HL-60/S4 (cell line): ENCODE results near the gene CCIN.

Source experiments
- in situ Hi-C: fragments of 300-500 bp; cut with MboI; formaldehyde crosslinking; loops from 2 replicates; pipeline ENCODE4 v1.14.3; 2022; ENCODE audit warnings: low sequenced_read_pairs

The CCIN gene

GRCh38 chr9:36169166-36169565, at the start of gene CCIN:
Gene CCIN (plus strand): TSS chr9:36169388. CDS start chr9:36169503, 115 bp downstream.
- in situ Hi-C loops = no loop called here

- in situ Hi-C loops = no loop called here
Measured at GRCh38 chr9:36119476-36119875, 49.7 kb upstream of the CCIN start.

- in situ Hi-C loops = no loop called here
Measured at GRCh38 chr9:36120705-36121104, 48.5 kb upstream of the CCIN start.

GRCh38 chr9:36121971-36122370, 47.2 kb upstream of the CCIN start:
- in situ Hi-C loops = no loop called here

- in situ Hi-C loops = no loop called here
Measured at GRCh38 chr9:36123515-36123914, 45.7 kb upstream of the CCIN start.

- in situ Hi-C loops = loop anchor here (25.0 kb wide), 1 partner anchor 513 kb away; the partner anchor contains the start of genes CD72 and TESK1
Measured at GRCh38 chr9:36125062-36125855, 43.9 kb upstream of the CCIN start.

GRCh38 chr9:36126016-36126730, 43.0 kb upstream of the CCIN start:
- in situ Hi-C loops = loop anchor here (25.0 kb wide), 1 partner anchor 514 kb away; the partner anchor contains the start of genes CD72 and TESK1

- in situ Hi-C loops = loop anchor here (25.0 kb wide), 1 partner anchor 515 kb away; the partner anchor contains the start of genes CD72 and TESK1
Measured at GRCh38 chr9:36127652-36128244, 41.4 kb upstream of the CCIN start.

- in situ Hi-C loops = loop anchor here (25.0 kb wide), 1 partner anchor 516 kb away; the partner anchor contains the start of genes CD72 and TESK1
Measured at GRCh38 chr9:36128349-36128748, 40.8 kb upstream of the CCIN start.

- in situ Hi-C loops = loop anchor here (25.0 kb wide), 1 partner anchor 517 kb away; the partner anchor contains the start of genes CD72 and TESK1
Measured at GRCh38 chr9:36129139-36129538, 40.0 kb upstream of the CCIN start.

- in situ Hi-C loops = loop anchor here (25.0 kb wide), 1 partner anchor 519 kb away; the partner anchor contains the start of genes CD72 and TESK1
Measured at GRCh38 chr9:36131666-36132065, 37.5 kb upstream of the CCIN start.

- in situ Hi-C loops = loop anchor here (25.0 kb wide), 1 partner anchor 520 kb away; the partner anchor contains the start of genes CD72 and TESK1
Measured at GRCh38 chr9:36132086-36132485, 37.1 kb upstream of the CCIN start.

- in situ Hi-C loops = loop anchor here (25.0 kb wide), 1 partner anchor 523 kb away; the partner anchor contains the start of genes CD72 and TESK1
Measured at GRCh38 chr9:36134761-36135505, 34.3 kb upstream of the CCIN start.

- in situ Hi-C loops = loop anchor here (25.0 kb wide), 1 partner anchor 524 kb away; the partner anchor contains the start of genes CD72 and TESK1
Measured at GRCh38 chr9:36135741-36136271, 33.4 kb upstream of the CCIN start.

GRCh38 chr9:36136272-36136893, 32.8 kb upstream of the CCIN start, which contains the start of gene GLIPR2:
Gene GLIPR2 (plus strand): TSS chr9:36136733. CDS start chr9:36136779, 46 bp downstream.
- in situ Hi-C loops = loop anchor here (25.0 kb wide), 1 partner anchor 524 kb away; the partner anchor contains the start of genes CD72 and TESK1

GRCh38 chr9:36136894-36137391, 32.2 kb upstream of the CCIN start:
- in situ Hi-C loops = loop anchor here (25.0 kb wide), 1 partner anchor 525 kb away; the partner anchor contains the start of genes CD72 and TESK1

- in situ Hi-C loops = loop anchor here (25.0 kb wide), 1 partner anchor 525 kb away; the partner anchor contains the start of genes CD72 and TESK1
Measured at GRCh38 chr9:36137392-36138004, 31.7 kb upstream of the CCIN start.

- in situ Hi-C loops = loop anchor here (25.0 kb wide), 1 partner anchor 526 kb away; the partner anchor contains the start of genes CD72 and TESK1
Measured at GRCh38 chr9:36138496-36138895, 30.7 kb upstream of the CCIN start.
